HepG2 (cell line): Measurements from ENCODE around the gene GRM1.

Source experiments
- KMT2A ChIP-seq: sonication (generic); formaldehyde crosslinking; IDR thresholded peaks from 2 replicates; pipeline ENCODE4 v1.4.0; 2020; ENCODE audit warnings: missing genetic modification reagents
- SAP130 ChIP-seq: IDR thresholded peaks from 2 replicates; pipeline ENCODE4 v1.6.1; 2016; ENCODE audit warnings: low read depth
- ZBTB42 ChIP-seq: sonication (generic); formaldehyde crosslinking; IDR thresholded peaks from 2 replicates; pipeline ENCODE4 v1.5.0; 2020; ENCODE audit warnings: mild to moderate bottlenecking, missing genetic modification reagents

- TF ChIP-seq KMT2A, result no peak
- TF ChIP-seq ZBTB42 (CRISPR knock-in tag), result no peak
- TF ChIP-seq SAP130 (CRISPR knock-in tag), result no peak
Observed at GRCh38 chr6:146445233-146445632, 416.4 kb downstream of the GRM1 start.
